GM18507 (cell line): ENCODE data around the gene SHANK3.
"Not testable (repeated sequence)": the region's sequence is repeated elsewhere in the genome, so short reads cannot be mapped to it uniquely, and the experiment has no call there.

Experiments
- DNase-seq: peaks from one replicate; pipeline ENCODE4 v3.0.0; 2011; ENCODE audit warnings: low read depth; ENCODE audit not compliant: insufficient read length; ENCODE audit errors: extremely low spot score
- FAIRE-seq: peaks from 2 replicates; lab custom pipeline; 2011; peaks lifted over from hg19 to GRCh38; lab: Jason Lieb, UNC

SHANK3 gene

GRCh38 chr22:50643021-50643820 is 29.4 kb upstream of the SHANK3 start:
- not testable (repeated sequence) for FAIRE-seq, DNase-seq

GRCh38 chr22:50643821-50644101 is 28.9 kb upstream of the SHANK3 start:
- DNase-seq, FAIRE-seq: not testable (repeated sequence)

GRCh38 chr22:50653256-50653655 is 19.4 kb upstream of the SHANK3 start:
- FAIRE-seq, result no peak
- DNase-seq, result no peak

GRCh38 chr22:50654664-50655063 is 18.0 kb upstream of the SHANK3 start:
- DNase-seq, FAIRE-seq: not testable (repeated sequence)

GRCh38 chr22:50656122-50657070 is 16.2 kb upstream of the SHANK3 start:
- FAIRE-seq (no peak), DNase-seq (no peak)

- DNase-seq (no peak), FAIRE-seq (no peak)
Observed at GRCh38 chr22:50657925-50658324, 14.7 kb upstream of the SHANK3 start.

DNA sequence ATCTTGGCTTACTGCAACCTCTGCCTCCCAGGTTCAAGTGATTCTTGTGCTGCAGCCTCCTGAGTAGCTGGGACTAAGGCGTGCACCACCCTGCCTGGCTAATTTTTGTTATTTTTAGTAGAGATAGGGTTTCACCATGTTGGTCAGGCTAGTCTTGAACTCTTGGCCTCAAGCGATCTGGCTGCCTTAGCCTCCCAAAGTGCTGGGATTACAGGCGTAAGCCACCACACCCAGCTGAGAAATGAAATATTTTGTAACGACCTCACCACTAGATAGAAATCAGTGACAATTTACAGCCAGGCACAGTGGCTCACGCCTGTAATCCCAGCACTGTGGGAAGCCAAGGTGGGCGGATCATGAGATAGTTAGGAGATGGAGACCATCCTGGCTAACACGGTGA is 12.9 kb upstream of the SHANK3 start:
- FAIRE-seq, DNase-seq: not testable (repeated sequence)

DNA sequence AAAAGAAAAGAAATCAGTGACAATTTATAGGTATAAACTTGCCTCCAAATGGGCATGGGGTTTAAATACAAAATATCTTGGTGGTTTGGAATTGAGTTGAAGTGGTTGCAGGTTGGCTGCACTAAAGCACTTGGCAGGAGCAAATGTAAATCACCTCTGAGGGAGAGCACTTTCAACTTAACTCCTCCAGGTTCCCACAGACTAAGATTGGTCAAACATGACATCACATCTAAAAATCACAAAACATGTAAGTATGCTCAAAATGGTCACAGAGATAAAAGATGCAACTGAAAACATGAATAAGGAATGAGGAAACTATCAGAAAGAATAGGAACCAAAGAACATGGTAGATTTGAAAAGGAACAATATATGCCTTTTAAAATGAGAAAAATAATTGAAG is 12.3 kb upstream of the SHANK3 start:
- no peak for FAIRE-seq

GRCh38 chr22:50665212-50665611 is 7.4 kb upstream of the SHANK3 start:
- FAIRE-seq (no peak), DNase-seq (no peak)

More for the DNA sequence above, 12.3 kb upstream of the SHANK3 start:
- DNase-seq, result no peak

GRCh38 chr22:50665738-50666137 is 6.9 kb upstream of the SHANK3 start:
- no peak for DNase-seq
- FAIRE-seq, result no peak

DNA sequence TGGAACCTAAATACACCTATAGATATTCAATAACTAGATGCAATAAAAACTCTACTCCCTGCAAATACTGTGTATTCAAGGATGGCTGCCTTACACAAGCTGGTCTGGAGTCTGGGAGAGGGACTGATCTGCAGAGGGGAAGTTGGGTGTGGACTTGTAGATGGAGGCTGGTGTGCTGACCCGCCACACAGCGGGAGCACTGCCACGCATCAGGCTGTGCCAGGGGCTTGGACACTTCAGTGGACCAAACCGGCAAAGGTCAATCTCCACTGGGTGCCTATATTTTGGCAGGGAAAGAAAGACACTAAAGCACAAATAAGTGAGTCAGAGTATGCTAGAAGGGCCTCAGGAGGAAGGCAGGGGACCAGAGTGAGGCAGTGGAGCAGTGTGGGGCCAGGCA is 2.1 kb upstream of the SHANK3 start:
- FAIRE-seq (no peak), DNase-seq (no peak)

DNA sequence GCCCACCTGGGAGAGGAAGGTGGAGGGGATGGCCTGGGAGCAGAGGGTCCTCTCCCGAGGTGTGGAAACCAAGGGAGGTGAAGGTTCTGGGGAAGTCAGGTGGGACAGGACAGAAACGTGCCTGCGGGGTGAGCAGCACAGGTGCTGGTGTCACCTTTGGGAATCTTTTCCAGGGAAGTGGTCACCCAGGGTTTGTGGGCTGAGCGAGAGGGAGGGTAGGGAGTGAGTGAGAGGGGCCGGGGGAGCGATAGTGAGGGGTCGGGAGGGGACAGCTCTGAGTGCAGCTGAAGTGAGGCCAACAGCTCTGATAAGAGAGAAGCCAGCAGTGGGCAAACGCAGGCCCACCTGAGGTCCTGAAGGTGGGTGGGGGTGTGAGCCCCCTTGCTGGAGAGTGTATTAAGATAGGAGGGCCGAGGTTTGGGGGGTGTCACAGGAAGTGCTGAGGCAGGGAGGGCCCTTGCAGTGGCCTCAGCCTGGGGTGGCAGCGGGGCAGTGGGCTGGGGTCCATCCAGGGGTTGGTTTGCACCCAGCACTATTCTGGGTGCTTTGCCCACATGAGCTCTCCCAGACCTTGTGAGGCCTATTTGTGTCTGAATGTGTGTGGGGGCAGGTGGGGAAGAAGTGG is 1.6 kb upstream of the SHANK3 start:
- no peak for FAIRE-seq
- DNase-seq, result no peak

DNA sequence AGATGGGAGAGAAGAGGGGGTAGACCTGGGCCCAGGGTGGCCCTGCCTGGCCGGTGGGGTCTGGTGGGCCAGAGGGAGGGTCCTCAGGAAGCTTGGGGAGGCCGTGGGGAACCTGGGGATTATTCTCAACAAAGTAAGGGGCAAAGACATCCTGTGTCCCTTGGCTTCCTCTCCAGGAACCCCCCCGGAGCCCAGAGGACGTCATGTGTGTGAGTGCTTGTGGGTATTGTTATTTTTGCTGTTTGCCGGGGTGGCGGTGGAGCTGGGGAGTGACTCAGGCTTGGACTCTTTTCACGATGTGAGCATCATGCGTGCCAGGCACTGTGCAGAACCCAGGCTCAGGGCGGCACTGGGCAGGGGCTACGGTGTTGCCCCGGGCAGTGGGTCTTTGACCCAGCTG is 982 bp upstream of the SHANK3 start:
- no peak for FAIRE-seq

GRCh38 chr22:50672041-50672440 is 582 bp upstream of the SHANK3 start:
- DNase-seq (no peak), FAIRE-seq (no peak)

More for the DNA sequence above, 982 bp upstream of the SHANK3 start:
- DNase-seq, result no peak

- FAIRE-seq (no peak), DNase-seq (no peak)
Observed at GRCh38 chr22:50673231-50674129, 857 bp downstream of the SHANK3 start.

- FAIRE-seq, result no peak
- no peak for DNase-seq
Observed at GRCh38 chr22:50674130-50674500, 1.5 kb downstream of the SHANK3 start.

DNA sequence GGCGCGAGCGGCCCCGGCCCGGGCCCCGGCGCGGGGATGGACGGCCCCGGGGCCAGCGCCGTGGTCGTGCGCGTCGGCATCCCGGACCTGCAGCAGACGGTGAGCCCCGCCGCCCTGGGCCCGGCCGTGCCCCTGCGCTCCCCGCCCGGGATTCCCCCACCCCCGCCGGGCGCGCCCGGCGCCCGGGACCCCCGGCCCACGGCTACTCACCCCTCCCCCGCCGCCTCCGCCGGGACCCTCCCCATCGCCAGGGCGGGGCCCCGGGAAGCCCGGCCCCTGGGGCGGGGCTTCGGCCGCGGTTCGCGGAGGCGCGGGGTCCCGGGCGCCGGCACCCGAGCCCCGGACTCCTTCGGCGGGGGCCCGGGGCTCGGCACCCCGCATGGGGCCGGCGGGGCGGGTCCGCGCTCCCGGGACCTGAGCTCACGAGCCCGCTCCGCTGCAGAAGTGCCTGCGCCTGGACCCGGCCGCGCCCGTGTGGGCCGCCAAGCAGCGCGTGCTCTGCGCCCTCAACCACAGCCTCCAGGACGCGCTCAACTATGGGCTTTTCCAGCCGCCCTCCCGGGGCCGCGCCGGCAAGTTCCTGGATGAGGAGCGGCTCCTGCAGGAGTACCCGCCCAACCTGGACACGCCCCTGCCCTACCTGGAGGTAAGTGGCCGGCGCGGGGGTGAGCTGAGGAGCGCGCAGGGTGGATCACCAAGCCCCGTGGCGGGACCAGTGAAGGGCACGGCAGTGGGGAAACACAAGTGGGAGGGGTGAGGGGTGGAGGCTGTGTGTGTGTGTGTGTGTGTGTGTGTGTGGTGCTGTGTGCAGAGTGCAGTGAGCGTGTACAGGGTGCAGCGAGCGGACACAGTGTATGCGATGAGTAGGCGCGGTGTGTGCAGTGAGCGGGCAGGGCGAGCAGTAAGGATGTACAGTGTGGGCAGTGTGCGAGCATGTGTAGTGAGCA is 2.3 kb downstream of the SHANK3 start:
- FAIRE-seq (no peak), DNase-seq (no peak)

GRCh38 chr22:50675553-50676179 is 3.0 kb downstream of the SHANK3 start:
- FAIRE-seq, result no peak
- DNase-seq, result no peak
